COLO829 (cell line): ENCODE measurements around the gene STRADA.

Source experiments
- DNase-seq: peaks from one replicate; pipeline ENCODE4 v3.0.0; 2012; ENCODE audit warnings: low spot score

The STRADA gene

GRCh38 chr17:63700528-63701455, 40.8 kb downstream of the STRADA start:
- DNase-seq: no peak

- DNase-seq: no peak
Measured at GRCh38 chr17:63699638-63700527, 41.7 kb downstream of the STRADA start, which contains the start of gene LIMD2. Gene LIMD2, minus strand, starts transcription at chr17:63700125. Its CDS starts 827 bp downstream, at chr17:63699298.

- DNase-seq: no peak
Measured at GRCh38 chr17:63698886-63699637, 42.5 kb downstream of the STRADA start.

GRCh38 chr17:63698381-63698885, 43.2 kb downstream of the STRADA start:
- DNase-seq: no peak

- peak; percentile 34 for DNase-seq
Measured at GRCh38 chr17:63697341-63698286, 44.0 kb downstream of the STRADA start.

- DNase-seq: peak; percentile 29
Measured at GRCh38 chr17:63696381-63696961, 45.1 kb downstream of the STRADA start.

GRCh38 chr17:63695889-63696288, 45.7 kb downstream of the STRADA start:
- DNase-seq: no peak

GRCh38 chr17:63694950-63695773, 46.4 kb downstream of the STRADA start:
- DNase-seq: no peak

GRCh38 chr17:63694229-63694949, 47.2 kb downstream of the STRADA start:
- DNase-seq: no peak

- DNase-seq: no peak
Measured at GRCh38 chr17:63693411-63694113, 48.0 kb downstream of the STRADA start.

- DNase-seq: no peak
Measured at GRCh38 chr17:63692195-63692816, 49.3 kb downstream of the STRADA start.

- DNase-seq: no peak
Measured at GRCh38 chr17:63689479-63689878, 52.1 kb downstream of the STRADA start.

GRCh38 chr17:63688396-63689020, 53.1 kb downstream of the STRADA start:
- DNase-seq: no peak

GRCh38 chr17:63686138-63686685, 55.4 kb downstream of the STRADA start:
- no peak for DNase-seq

GRCh38 chr17:63685578-63685977, 56.0 kb downstream of the STRADA start:
- DNase-seq: no peak

GRCh38 chr17:63685041-63685440, 56.6 kb downstream of the STRADA start:
- DNase-seq: no peak

GRCh38 chr17:63682981-63683380, 58.6 kb downstream of the STRADA start:
- peak; percentile 80 for DNase-seq
